K562 (cell line): ENCODE measurements around the gene CCDC169. TPM values are rescaled to one million over a fixed set of nuclear protein-coding genes. Genes with fewer than 3 reads are reported as not detected.

Experiments used
- ATAC-seq: fragments of 200-7000 bp; cut with Tn5 transposase; 3 replicates; pipeline ENCODE4 v1.9.1; 2020; ENCODE audit warnings: moderate library complexity
- BruUV-seq: library from RNA; stranded (reverse); fragments of 400-500 nt; replicated peaks from 2 replicates; lab custom pipeline; 2021; lab: Mats Ljungman, UMichigan
- CTCF ChIA-PET: fragments of 300-600 bp; formaldehyde crosslinking; extraction: SDS; loops from one replicate; lab custom pipeline; 2021; ENCODE audit warnings: low intra/inter-chr PET ratio; lab: Yijun Ruan, JAX
- POLR2A ChIA-PET: fragments of 300-600, 350-650 bp; sonication (Branson Sonifier 250); formaldehyde crosslinking; extraction: SDS; loops from one replicate; lab custom pipeline; 2021; ENCODE audit warnings: antibody characterized with exemption, inconsistent platforms; lab: Yijun Ruan, JAX
- DNase-seq, 4 experiments: peaks; one replicate each; pipeline versions ENCODE4 v3.0.0 to v3.0.0-alpha.2; 2011 to 2018; ENCODE audit warnings: low spot score in 3 of 4, mixed read lengths in 3 of 4; ENCODE audit errors: extremely low read depth in 1 of 4
- FAIRE-seq: peaks from 2 replicates; lab custom pipeline; 2011; peaks lifted over from hg19 to GRCh38; lab: Jason Lieb, UNC
- H2AFZ ChIP-seq: 2 replicates; pipeline ENCODE4 v1.6.0; 2011; ENCODE audit warnings: low read depth, low read length, control low read depth, inconsistent platforms
- H3K27ac ChIP-seq: fragments of 200-600 bp; 3 replicates; pipeline ENCODE4 v1.8.0; 2011; ENCODE audit warnings: low read depth, mild to moderate bottlenecking, control low read depth, inconsistent platforms, low read length, moderate library complexity, mixed read lengths; ENCODE audit errors: extremely low read depth
- H3K27me3 ChIP-seq, 2 experiments: fragments of 300-600 bp in 1 of 2; 2 replicates in 1 of 2; 3 replicates in 1 of 2; pipeline versions ENCODE4 v1.6.0 to v1.8.0; 2011; ENCODE audit warnings: inconsistent platforms in 2 of 2, low read length in 2 of 2, mild to moderate bottlenecking in 1 of 2, mixed read lengths in 1 of 2, moderate library complexity in 1 of 2; ENCODE audit not compliant: control insufficient read depth in 2 of 2, insufficient read depth in 2 of 2
- H3K36me3 ChIP-seq: fragments of 300-600 bp; 3 replicates; pipeline ENCODE4 v1.8.0; 2011; ENCODE audit warnings: mild to moderate bottlenecking, low read length, inconsistent platforms; ENCODE audit not compliant: control insufficient read depth, insufficient read depth
- H3K4me1 ChIP-seq, 2 experiments: fragments of 200-600 bp in 1 of 2; replicated peaks in 1 of 2; 2 replicates in 1 of 2; 3 replicates in 1 of 2; pipeline versions ENCODE4 v1.5.1 to v1.8.0; 2011; ENCODE audit warnings: inconsistent platforms in 2 of 2, low read length in 2 of 2, mild to moderate bottlenecking in 1 of 2, mixed read lengths in 1 of 2, moderate library complexity in 1 of 2; ENCODE audit not compliant: control insufficient read depth in 2 of 2, insufficient read depth in 2 of 2
- H3K4me2 ChIP-seq: 2 replicates; pipeline ENCODE4 v1.6.1; 2011; ENCODE audit warnings: low read length, control low read depth, inconsistent platforms, mixed read lengths; ENCODE audit not compliant: insufficient read depth
- H3K4me3 ChIP-seq: fragments of 200-600 bp; sonication (generic), shearing (Covaris generic); 2 replicates; pipeline ENCODE4 v1.5.1; 2016; ENCODE audit warnings: control low read depth, inconsistent platforms
- H3K79me2 ChIP-seq: fragments of 200-600 bp; 3 replicates; pipeline ENCODE4 v1.8.0; 2011; ENCODE audit warnings: low read length, inconsistent platforms; ENCODE audit not compliant: control insufficient read depth, insufficient read depth
- H3K9ac ChIP-seq, 2 experiments: 2 replicates each; pipeline versions ENCODE4 v1.6.0 to v1.6.1; 2011; ENCODE audit warnings: low read depth in 2 of 2, low read length in 2 of 2, control low read depth in 1 of 2, inconsistent platforms in 1 of 2, mild to moderate bottlenecking in 1 of 2, mixed read lengths in 1 of 2; ENCODE audit not compliant: insufficient read depth in 1 of 2
- H3K9me1 ChIP-seq: one replicate; pipeline ENCODE4 v1.6.0; 2011; ENCODE audit warnings: inconsistent platforms, mild to moderate bottlenecking, low read length, moderate library complexity; ENCODE audit not compliant: control insufficient read depth, insufficient read depth
- H3K9me3 ChIP-seq: replicated peaks from 2 replicates; pipeline ENCODE4 v1.5.1; 2011; ENCODE audit warnings: low read depth, low read length, inconsistent platforms; ENCODE audit not compliant: control insufficient read depth, insufficient read depth
- H4K20me1 ChIP-seq: replicated peaks from 2 replicates; pipeline ENCODE4 v1.6.1; 2011; ENCODE audit warnings: low read length, inconsistent platforms, mixed read lengths; ENCODE audit not compliant: control insufficient read depth, insufficient read depth
- E2F5 ChIP-seq: sonication (generic); formaldehyde crosslinking; IDR thresholded peaks from 2 replicates; pipeline ENCODE4 v1.8.0; 2022; ENCODE audit warnings: mild to moderate bottlenecking, missing genetic modification reagents
- PML ChIP-seq: IDR thresholded peaks from 2 replicates; pipeline ENCODE4 v1.6.1; 2012; ENCODE audit warnings: low read length, inconsistent platforms
- POLR3G ChIP-seq: IDR thresholded peaks from 2 replicates; pipeline ENCODE4 v1.6.1; 2011; ENCODE audit not compliant: insufficient read length, insufficient replicate concordance; ENCODE audit errors: extremely low read depth
- SMARCE1 ChIP-seq: fragments of 450-650 bp; IDR thresholded peaks from 2 replicates; pipeline ENCODE4 v1.7.1; 2016; ENCODE audit warnings: mild to moderate bottlenecking
- SPI1 ChIP-seq: IDR thresholded peaks from 2 replicates; pipeline ENCODE4 v1.6.1; 2011; ENCODE audit warnings: low read depth, low read length, control low read depth, borderline replicate concordance
- TBL1XR1 ChIP-seq, 2 experiments: IDR thresholded peaks; 2 replicates each; pipeline ENCODE4 v1.6.1; 2012; ENCODE audit warnings: improper control_type of control experiment in 2 of 2, low read length in 2 of 2, mild to moderate bottlenecking in 1 of 2
- TCF3 ChIP-seq: sonication (generic); formaldehyde crosslinking; IDR thresholded peaks from 2 replicates; pipeline ENCODE4 v1.4.0; 2020; ENCODE audit warnings: mild to moderate bottlenecking, missing genetic modification reagents
- ZBTB11 ChIP-seq, 3 experiments: fragments of 200-800 bp in 1 of 3; fragments of 250-450 bp in 1 of 3; fragments of 450-650 bp in 1 of 3; sonication (Bioruptor Pico) in 1 of 3; sonication (Bioruptor generic) in 1 of 3; formaldehyde crosslinking in 1 of 3; IDR thresholded peaks; 2 replicates each; pipeline versions ENCODE4 v1.6.1 to v1.8.0; 2016 to 2022; ENCODE audit warnings: mild to moderate bottlenecking in 2 of 3, missing genetic modification characterization in 2 of 3, missing compliant biosample characterization in 1 of 3, moderate library complexity in 1 of 3
- ZNF175 ChIP-seq: fragments of 200-800 bp; sonication (Bioruptor generic); IDR thresholded peaks from 2 replicates; pipeline ENCODE4 v1.6.1; 2016; ENCODE audit warnings: low read depth, mild to moderate bottlenecking, missing genetic modification characterization, missing compliant biosample characterization
- ZNF263 ChIP-seq: sonication (generic); formaldehyde crosslinking; IDR thresholded peaks from 2 replicates; pipeline ENCODE4 v1.8.0; 2022; ENCODE audit warnings: mild to moderate bottlenecking, missing genetic modification reagents, borderline replicate concordance
- WGBS: fragments of 100-300 bp; shearing (Covaris generic); methylation state at CpG from one replicate; pipeline ENCODE4 v1.1.6; 2016; ENCODE audit warnings: low coverage, mixed read lengths; ENCODE audit not compliant: insufficient coverage; ENCODE audit errors: missing lambda C conversion rate; 5-methylcytosine and 5-hydroxymethylcytosine counted together
- in situ Hi-C: fragments of 300-500 bp; cut with MboI; formaldehyde crosslinking; loops from 4 replicates; pipeline ENCODE4 v1.15.0; 2018; ENCODE audit warnings: inconsistent platforms, mixed read lengths
- intact Hi-C: fragments of 100-400 bp; cut with micrococcal nuclease; formaldehyde crosslinking; loops from 2 replicates; pipeline ENCODE4 v1.14.2; 2022
- polyA plus RNA-seq, 8 experiments: library from polyadenylated mRNA; depleted of rRNA in 4 of 8; stranded (reverse) in 5 of 8; unstranded in 3 of 8; fragments of >200 nt; fragmentation: Nextera tagmentation in 2 of 8; fragmentation: Illumina TruSeq in 1 of 8; extraction: Ambion mirVana in 2 of 8; extraction: Trizol in 1 of 8; gene quantifications; 2 replicates each; pipeline versions ENCODE4 v1.2.1 to v1.2.3, GENCODE V29; 2011 to 2014; ENCODE audit warnings: inconsistent platforms in 1 of 8, missing spikeins in 1 of 8
- total RNA-seq, 7 experiments: library from RNA; depleted of rRNA in 6 of 7; stranded (reverse); fragments of >200 nt in 6 of 7; fragmentation: Illumina TruSeq in 2 of 7; extraction: Trizol in 2 of 7; gene quantifications; 2 replicates each; pipeline versions ENCODE4 v1.2.1 to v1.2.3, GENCODE V29; 2011 to 2021; ENCODE audit warnings: low replicate concordance in 1 of 7
- TF ChIP-seq, protein P1 (sequence below): fragments of 200-400 bp; formaldehyde crosslinking; IDR thresholded peaks from 2 replicates; pipeline ENCODE4 v1.6.1; 2017; ENCODE audit warnings: mild to moderate bottlenecking, low read depth, low read length, moderate library complexity
- TF ChIP-seq, protein P2 (sequence below): sonication (generic); formaldehyde crosslinking; IDR thresholded peaks from 2 replicates; pipeline ENCODE4 v1.8.1; 2022; ENCODE audit warnings: missing genetic modification reagents

CCDC169 gene
- total and polyA plus RNA-seq, 9 of the 15 experiments (the other 6 are each of a cell fraction or from before 2014, with no cell fraction given) = 6.8 to 22.0 (median 12.4) TPM

DNA sequence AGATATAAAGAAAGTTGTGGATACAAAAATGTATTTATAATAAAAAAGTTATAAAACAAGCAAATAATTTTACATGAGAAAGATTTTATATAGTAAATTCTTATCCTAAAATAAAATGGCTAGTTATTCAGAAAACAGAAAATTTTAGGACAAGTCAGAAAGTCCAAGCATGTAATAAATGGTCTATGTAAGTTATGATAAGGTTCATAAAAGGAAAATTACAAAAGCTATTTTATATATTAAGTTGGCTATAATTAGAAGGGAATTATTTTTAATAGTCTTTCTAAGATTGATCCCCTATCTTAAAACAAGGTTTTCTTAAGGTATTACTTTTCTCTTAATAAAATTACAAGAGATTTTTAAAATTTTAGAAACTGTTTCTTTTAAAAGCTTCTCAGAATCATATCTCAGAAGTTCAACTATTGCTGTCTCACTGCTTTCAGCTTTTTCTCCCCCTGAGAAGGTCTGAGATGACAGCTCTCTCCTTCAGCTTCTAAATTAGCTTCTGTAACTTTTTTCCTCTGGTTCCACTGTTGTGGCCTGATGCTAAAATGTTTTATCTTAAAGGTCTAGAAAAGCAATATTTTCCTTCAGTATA lies 8.7 kb downstream of the CCDC169 start (continued):
- TF ChIP-seq, protein P1, sequence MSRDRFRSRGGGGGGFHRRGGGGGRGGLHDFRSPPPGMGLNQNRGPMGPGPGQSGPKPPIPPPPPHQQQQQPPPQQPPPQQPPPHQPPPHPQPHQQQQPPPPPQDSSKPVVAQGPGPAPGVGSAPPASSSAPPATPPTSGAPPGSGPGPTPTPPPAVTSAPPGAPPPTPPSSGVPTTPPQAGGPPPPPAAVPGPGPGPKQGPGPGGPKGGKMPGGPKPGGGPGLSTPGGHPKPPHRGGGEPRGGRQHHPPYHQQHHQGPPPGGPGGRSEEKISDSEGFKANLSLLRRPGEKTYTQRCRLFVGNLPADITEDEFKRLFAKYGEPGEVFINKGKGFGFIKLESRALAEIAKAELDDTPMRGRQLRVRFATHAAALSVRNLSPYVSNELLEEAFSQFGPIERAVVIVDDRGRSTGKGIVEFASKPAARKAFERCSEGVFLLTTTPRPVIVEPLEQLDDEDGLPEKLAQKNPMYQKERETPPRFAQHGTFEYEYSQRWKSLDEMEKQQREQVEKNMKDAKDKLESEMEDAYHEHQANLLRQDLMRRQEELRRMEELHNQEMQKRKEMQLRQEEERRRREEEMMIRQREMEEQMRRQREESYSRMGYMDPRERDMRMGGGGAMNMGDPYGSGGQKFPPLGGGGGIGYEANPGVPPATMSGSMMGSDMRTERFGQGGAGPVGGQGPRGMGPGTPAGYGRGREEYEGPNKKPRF = no peak

- Histone ChIP-seq H3K36me3 (peaks cover 6% of the 10 kb centered on the region; the same call in 1 of the 3 replicates), H3K9me3 (no peaks in the 10 kb centered on the region), H2AFZ (no peak overlapping the region), H3K4me1 (no peaks in the 10 kb centered on the region), H3K4me3 (no peak overlapping the region), H3K27ac (no peak overlapping the region), H3K4me2 (no peak overlapping the region), H4K20me1 (no peaks in the 10 kb centered on the region), H3K9me1 (peaks cover 2% of the 10 kb centered on the region), H3K79me2 (no peaks in the 10 kb centered on the region), H3K9ac (no peak overlapping the region), H3K27me3 (no peaks in the 10 kb centered on the region)
- no peak for ATAC-seq
- no peak for FAIRE-seq
- in situ Hi-C loops = loop anchor here (10.0 kb wide), 1 partner anchor 449 kb away; no protein-coding TSS in a partner anchor
- CTCF ChIA-PET = no interaction called here
- BruUV-seq = no TSS peak
- POLR2A ChIA-PET = no interaction called here
- WGBS = 56% methylated on average over 2 of the region's 2 CpGs
- intact Hi-C loops = loop anchor here (10.0 kb wide), 2 partner anchors 139 to 549 kb away; no protein-coding TSS in a partner anchor
- DNase-seq = no peak
- TF ChIP-seq ZBTB11 (CRISPR knock-in tag; IDR thresholded peaks at IDR 0.05) = no peak
- no peak for TF ChIP-seq SPI1
- TF ChIP-seq TCF3 (CRISPR knock-in tag) = no peak
- no peak for TF ChIP-seq SMARCE1
- no peak for TF ChIP-seq E2F5 (CRISPR knock-in tag)
- TF ChIP-seq, protein P2, sequence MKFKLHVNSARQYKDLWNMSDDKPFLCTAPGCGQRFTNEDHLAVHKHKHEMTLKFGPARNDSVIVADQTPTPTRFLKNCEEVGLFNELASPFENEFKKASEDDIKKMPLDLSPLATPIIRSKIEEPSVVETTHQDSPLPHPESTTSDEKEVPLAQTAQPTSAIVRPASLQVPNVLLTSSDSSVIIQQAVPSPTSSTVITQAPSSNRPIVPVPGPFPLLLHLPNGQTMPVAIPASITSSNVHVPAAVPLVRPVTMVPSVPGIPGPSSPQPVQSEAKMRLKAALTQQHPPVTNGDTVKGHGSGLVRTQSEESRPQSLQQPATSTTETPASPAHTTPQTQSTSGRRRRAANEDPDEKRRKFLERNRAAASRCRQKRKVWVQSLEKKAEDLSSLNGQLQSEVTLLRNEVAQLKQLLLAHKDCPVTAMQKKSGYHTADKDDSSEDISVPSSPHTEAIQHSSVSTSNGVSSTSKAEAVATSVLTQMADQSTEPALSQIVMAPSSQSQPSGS = no peak
- no peak for TF ChIP-seq TBL1XR1 (IDR thresholded peaks at IDR 0.05; ENCODE audit: low read length in 2 of 2)
- TF ChIP-seq ZNF175 (CRISPR knock-in tag) = no peak
- TF ChIP-seq POLR3G = no peak
- no peak for TF ChIP-seq ZNF263
- no peak for TF ChIP-seq PML
Measured at GRCh38 chr13:36286006-36286405, 11.6 kb downstream of the CCDC169 start.
